ENCODE data around the gene RELA. TPM values are rescaled to one million over a fixed set of nuclear protein-coding genes. Genes with fewer than 3 reads are reported as not detected.
"Not testable (repeated sequence)": the region's sequence is repeated elsewhere in the genome, so short reads cannot be mapped to it uniquely, and the experiment has no call there.

RELA gene
- polyA plus RNA-seq, 3 donors = 21.3 to 67.9 (median 30.9) TPM

GRCh38 chr11:65662247-65662798 is 393 bp downstream of the RELA start:
- Mint-ChIP-seq H3K27me3 (ENCODE audit: low read depth in 3 of 3) (peaks cover 0 to 2% (median 0%) of the 10 kb centered on the region in 3 donors), H3K4me3 (peak overlapping the region; percentile 82 to 86), H3K36me3 (peaks cover 39 to 42% of the 10 kb centered on the region in 2 donors), H3K4me1 (peaks cover 21% of the 10 kb centered on the region), H3K9me3 (no peaks in the 10 kb centered on the region), H3K27ac (peak overlapping the region; percentile 87 to 93 (median 92))
- Histone ChIP-seq H3K4me3 (replicated peaks in 1 of 3; ENCODE audit: low read depth in 2 of 3, low read length in 3 of 3) (peak overlapping the region; percentile 85 to 90 (median 85)), H3K27ac (ENCODE audit: low read depth in 1 of 2, low read length in 2 of 2) (peak overlapping the region; percentile 60 to 99), H3K4me1 (ENCODE audit: control insufficient read depth in 1 of 2, insufficient read depth in 2 of 2, low read length in 2 of 2) (peaks cover 26 to 27% of the 10 kb centered on the region in 2 donors), H2AFZ (ENCODE audit: insufficient read depth, low read depth, low read length, poor library complexity, severe bottlenecking) (no peak overlapping the region), H3K36me3 (replicated peaks in 1 of 2; ENCODE audit: control insufficient read depth in 1 of 2, insufficient read depth in 2 of 2, low read length in 2 of 2) (peaks cover 41 to 43% of the 10 kb centered on the region in 2 donors), H3K9ac (ENCODE audit: insufficient read depth, low read length, poor library complexity, severe bottlenecking) (peak overlapping the region; percentile 95), H3K27me3 (ENCODE audit: control insufficient read depth in 2 of 2, insufficient read depth in 2 of 2, low read length in 2 of 2) (no peaks in the 10 kb centered on the region), H3K79me2 (ENCODE audit: insufficient read depth, low read length) (peaks cover 41% of the 10 kb centered on the region), H3K4me2 (replicated peaks; ENCODE audit: extremely low read depth, low read length, poor library complexity, severe bottlenecking) (peak overlapping the region; percentile 95), H3K9me3 (replicated peaks in 1 of 2; ENCODE audit: control insufficient read depth in 1 of 2, insufficient read depth in 1 of 2, low read length in 2 of 2) (no peaks in the 10 kb centered on the region), H4K20me1 (ENCODE audit: insufficient read depth, low read length) (peaks cover 44% of the 10 kb centered on the region)
- DNase-seq = peak in 2 of 3 donors; percentile 28 to 76
- intact Hi-C loops (cut with micrococcal nuclease) = loop anchor here (1.0 to 5.0 kb wide), 2 partner anchors 9 to 35 kb away; no protein-coding TSS in a partner anchor
- no peak for TF ChIP-seq CTCF (IDR thresholded peaks at IDR 0.05)
- WGBS (ENCODE audit: insufficient coverage) = 0% methylated on average over 22 of the region's 29 CpGs

- Histone ChIP-seq H3K4me2 (replicated peaks; ENCODE audit: extremely low read depth, low read length, poor library complexity, severe bottlenecking) (peak overlapping the region; percentile 95), H3K27ac (ENCODE audit: low read depth in 1 of 2, low read length in 2 of 2) (peak overlapping the region; percentile 60 to 99), H3K27me3 (ENCODE audit: control insufficient read depth in 2 of 2, insufficient read depth in 2 of 2, low read length in 2 of 2) (no peaks in the 10 kb centered on the region), H3K9me3 (replicated peaks in 1 of 2; ENCODE audit: control insufficient read depth in 1 of 2, insufficient read depth in 1 of 2, low read length in 2 of 2) (no peaks in the 10 kb centered on the region), H3K4me3 (replicated peaks in 1 of 3; ENCODE audit: low read depth in 2 of 3, low read length in 3 of 3) (peak overlapping the region; percentile 85 to 90 (median 85)), H3K4me1 (ENCODE audit: control insufficient read depth in 1 of 2, insufficient read depth in 2 of 2, low read length in 2 of 2) (peaks cover 26 to 27% of the 10 kb centered on the region in 2 donors), H2AFZ (ENCODE audit: insufficient read depth, low read depth, low read length, poor library complexity, severe bottlenecking) (no peak overlapping the region), H3K36me3 (replicated peaks in 1 of 2; ENCODE audit: control insufficient read depth in 1 of 2, insufficient read depth in 2 of 2, low read length in 2 of 2) (peaks cover 47 to 49% of the 10 kb centered on the region in 2 donors), H3K79me2 (ENCODE audit: insufficient read depth, low read length) (peaks cover 46% of the 10 kb centered on the region), H4K20me1 (ENCODE audit: insufficient read depth, low read length) (peaks cover 49% of the 10 kb centered on the region), H3K9ac (ENCODE audit: insufficient read depth, low read length, poor library complexity, severe bottlenecking) (peak overlapping the region; percentile 95)
- TF ChIP-seq CTCF (IDR thresholded peaks at IDR 0.05) = no peak
- WGBS (ENCODE audit: insufficient coverage) = 98% methylated on average over 10 of the region's 25 CpGs
- peaks cover 21% of the 10 kb centered on the region for H3K4me1 Mint-ChIP-seq
- DNase-seq = peak in 1 of 3 donors; percentile 5
- H3K4me3 Mint-ChIP-seq = peak overlapping the region; percentile 82 to 86
- H3K27me3 Mint-ChIP-seq (ENCODE audit: low read depth in 3 of 3) = peaks cover 0 to 3% (median 0%) of the 10 kb centered on the region in 3 donors
- peaks cover 45 to 47% of the 10 kb centered on the region in 2 donors for H3K36me3 Mint-ChIP-seq
- no peaks in the 10 kb centered on the region for H3K9me3 Mint-ChIP-seq
- intact Hi-C loops (cut with micrococcal nuclease) = loop anchor here (1.0 to 5.0 kb wide), 2 partner anchors 8 to 34 kb away; no protein-coding TSS in a partner anchor
- peak overlapping the region; percentile 87 to 93 (median 92) for H3K27ac Mint-ChIP-seq
These were observed 993 bp downstream of the RELA start for GRCh38 chr11:65661599-65662246.

GRCh38 chr11:65660908-65661307 is 1.8 kb downstream of the RELA start:
- whole genome bisulfite sequencing (ENCODE audit: insufficient coverage) = 86% methylated on average over 1 of the region's 9 CpGs
- H3K27ac ChIP-seq (ENCODE audit: low read depth in 1 of 2, low read length in 2 of 2) = peak overlapping the region in 1 of 2 donors; percentile 99
- DNase-seq; H3K9ac ChIP-seq (ENCODE audit: insufficient read depth, low read length, poor library complexity, severe bottlenecking); H3K9me3 Mint-ChIP-seq; H3K4me3 ChIP-seq (replicated peaks in 1 of 3; ENCODE audit: low read depth in 2 of 3, low read length in 3 of 3); H3K4me3 Mint-ChIP-seq; H3K27me3 ChIP-seq (ENCODE audit: control insufficient read depth in 2 of 2, insufficient read depth in 2 of 2, low read length in 2 of 2); H3K27me3 Mint-ChIP-seq (ENCODE audit: low read depth in 3 of 3); H2AFZ ChIP-seq (ENCODE audit: insufficient read depth, low read depth, low read length, poor library complexity, severe bottlenecking); H3K9me3 ChIP-seq (replicated peaks in 1 of 2; ENCODE audit: control insufficient read depth in 1 of 2, insufficient read depth in 1 of 2, low read length in 2 of 2): not testable (repeated sequence)
- Mint-ChIP-seq H3K27ac (peak overlapping the region in 5 of 7 donors; percentile 25 to 92 (median 48)), H3K4me1 (peaks cover 21% of the 10 kb centered on the region), H3K36me3 (peaks cover 50 to 53% of the 10 kb centered on the region in 2 donors)
- H3K79me2 ChIP-seq (ENCODE audit: insufficient read depth, low read length) = peaks cover 46% of the 10 kb centered on the region
- peaks cover 53 to 57% of the 10 kb centered on the region in 2 donors for H3K36me3 ChIP-seq (replicated peaks in 1 of 2; ENCODE audit: control insufficient read depth in 1 of 2, insufficient read depth in 2 of 2, low read length in 2 of 2)
- intact Hi-C loops (cut with micrococcal nuclease) = loop anchor here in 1 of 2 donors (5.0 kb wide), 1 partner anchor 34 kb away; no protein-coding TSS in a partner anchor
- peaks cover 52% of the 10 kb centered on the region for H4K20me1 ChIP-seq (ENCODE audit: insufficient read depth, low read length)
- peaks cover 26 to 27% of the 10 kb centered on the region in 2 donors for H3K4me1 ChIP-seq (ENCODE audit: control insufficient read depth in 1 of 2, insufficient read depth in 2 of 2, low read length in 2 of 2)
- peak overlapping the region; percentile 95 for H3K4me2 ChIP-seq (replicated peaks; ENCODE audit: extremely low read depth, low read length, poor library complexity, severe bottlenecking)

Data from CD14-positive monocyte (primary cell).